Spleen (tissue), 7 donors: Measurements from ENCODE around the gene C8B.

Source experiments
- CTCF ChIP-seq, 11 experiments: fragments of 200-600 bp in 7 of 11; fragments of 450-650 bp in 4 of 11; sonication (generic) in 4 of 11; IDR thresholded peaks in 8 of 11; conservative IDR thresholded peaks in 3 of 11; 1 replicate in 7 of 11; 2 replicates in 4 of 11; pipeline versions ENCODE4 v1.4.0 to v1.8.0; 2016 to 2021; ENCODE audit warnings: antibody characterized with exemption in 11 of 11, inconsistent platforms in 4 of 11, mild to moderate bottlenecking in 1 of 11
- POLR2A ChIP-seq, 3 donors: fragments of 450-650 bp; IDR thresholded peaks; one replicate each; pipeline ENCODE4 v1.5.1; 2017; ENCODE audit warnings: antibody characterized with exemption in 3 of 3, mild to moderate bottlenecking in 1 of 3
- donor health status: DM: no; HTN: no; CAD: no; lungs with moderate emphysema.
- donor health status: DM: no; HTN: no; CAD: no.
- donor health status: DM: no; HTN: no; CAD: no.

- TF ChIP-seq CTCF (IDR thresholded peaks at IDR 0.05 in 8 of 11, conservative IDR thresholded peaks at IDR 0.05 in 3 of 11) (no peak), POLR2A (IDR thresholded peaks at IDR 0.05) (no peak)
Observed at GRCh38 chr1:56938646-56939045, 27.2 kb downstream of the C8B start.
